IPS-18a (cell line): ENCODE data around the gene PAX3.

Experiments
- H3K27ac ChIP-seq: one replicate; pipeline ENCODE4 v1.5.1; 2013; ENCODE audit warnings: low read length
- H3K27me3 ChIP-seq: one replicate; pipeline ENCODE4 v1.6.1; 2013; ENCODE audit warnings: mild to moderate bottlenecking, low read length; ENCODE audit not compliant: control insufficient read depth, insufficient read depth
- H3K36me3 ChIP-seq: one replicate; pipeline ENCODE4 v1.6.1; 2013; ENCODE audit warnings: low read depth, low read length; ENCODE audit not compliant: control insufficient read depth
- H3K4me1 ChIP-seq: one replicate; pipeline ENCODE4 v1.6.1; 2013; ENCODE audit warnings: low read depth, low read length; ENCODE audit not compliant: control insufficient read depth
- H3K4me3 ChIP-seq: one replicate; pipeline ENCODE4 v1.5.1; 2013; ENCODE audit warnings: low read length
- H3K9ac ChIP-seq: one replicate; pipeline ENCODE4 v1.6.1; 2013; ENCODE audit warnings: mild to moderate bottlenecking, low read length, moderate library complexity
- H3K9me3 ChIP-seq: one replicate; pipeline ENCODE4 v1.6.1; 2013; ENCODE audit warnings: low read depth, low read length; ENCODE audit not compliant: control insufficient read depth

PAX3 gene

GRCh38 chr2:222301053-222301795 is 2.4 kb upstream of the PAX3 start:
- Histone ChIP-seq H3K4me1 (peaks cover 24% of the 10 kb centered on the region), H3K36me3 (no peaks in the 10 kb centered on the region), H3K9ac (no peak overlapping the region), H3K4me3 (no peak overlapping the region), H3K27me3 (peaks cover 100% of the 10 kb centered on the region), H3K27ac (no peak overlapping the region), H3K9me3 (no peaks in the 10 kb centered on the region)

GRCh38 chr2:222300726-222301052 is 1.9 kb upstream of the PAX3 start:
- no peak overlapping the region for H3K27ac ChIP-seq
- H3K4me3 ChIP-seq: no peak overlapping the region
- peaks cover 22% of the 10 kb centered on the region for H3K4me1 ChIP-seq
- peaks cover 100% of the 10 kb centered on the region for H3K27me3 ChIP-seq
- no peak overlapping the region for H3K9ac ChIP-seq
- no peaks in the 10 kb centered on the region for H3K9me3 ChIP-seq
- no peaks in the 10 kb centered on the region for H3K36me3 ChIP-seq

GRCh38 chr2:222299906-222300725 is 1.3 kb upstream of the PAX3 start:
- no peaks in the 10 kb centered on the region for H3K36me3 ChIP-seq
- no peak overlapping the region for H3K4me3 ChIP-seq
- H3K4me1 ChIP-seq: peaks cover 22% of the 10 kb centered on the region
- H3K27ac ChIP-seq: no peak overlapping the region
- peaks cover 100% of the 10 kb centered on the region for H3K27me3 ChIP-seq
- no peak overlapping the region for H3K9ac ChIP-seq
- no peaks in the 10 kb centered on the region for H3K9me3 ChIP-seq

GRCh38 chr2:222298001-222298310 is 842 bp downstream of the PAX3 start:
- no peak overlapping the region for H3K9ac ChIP-seq
- no peaks in the 10 kb centered on the region for H3K36me3 ChIP-seq
- H3K4me3 ChIP-seq: peak overlapping the region; percentile 47
- no peaks in the 10 kb centered on the region for H3K9me3 ChIP-seq
- H3K27ac ChIP-seq: no peak overlapping the region
- H3K27me3 ChIP-seq: peaks cover 100% of the 10 kb centered on the region
- H3K4me1 ChIP-seq: peaks cover 28% of the 10 kb centered on the region

- Histone ChIP-seq H3K9ac (no peak overlapping the region), H3K9me3 (no peaks in the 10 kb centered on the region), H3K27ac (no peak overlapping the region), H3K4me1 (peaks cover 32% of the 10 kb centered on the region), H3K36me3 (no peaks in the 10 kb centered on the region), H3K4me3 (peak overlapping the region; percentile 47), H3K27me3 (peaks cover 100% of the 10 kb centered on the region)
Observed at GRCh38 chr2:222297600-222297935, 1.2 kb downstream of the PAX3 start.

GRCh38 chr2:222296911-222297599 is 1.7 kb downstream of the PAX3 start:
- H3K4me3 ChIP-seq: peak overlapping the region; percentile 47
- H3K9me3 ChIP-seq: no peaks in the 10 kb centered on the region
- peaks cover 35% of the 10 kb centered on the region for H3K4me1 ChIP-seq
- H3K27ac ChIP-seq: no peak overlapping the region
- no peak overlapping the region for H3K9ac ChIP-seq
- no peaks in the 10 kb centered on the region for H3K36me3 ChIP-seq
- peaks cover 100% of the 10 kb centered on the region for H3K27me3 ChIP-seq

GRCh38 chr2:222296311-222296741 is 2.5 kb downstream of the PAX3 start:
- Histone ChIP-seq H3K27me3 (peaks cover 100% of the 10 kb centered on the region), H3K36me3 (no peaks in the 10 kb centered on the region), H3K4me1 (peaks cover 43% of the 10 kb centered on the region), H3K9ac (no peak overlapping the region), H3K27ac (no peak overlapping the region), H3K9me3 (no peaks in the 10 kb centered on the region), H3K4me3 (peak overlapping the region; percentile 47)

- Histone ChIP-seq H3K9me3 (no peaks in the 10 kb centered on the region), H3K27me3 (peaks cover 97% of the 10 kb centered on the region), H3K9ac (no peak overlapping the region), H3K36me3 (no peaks in the 10 kb centered on the region), H3K4me3 (peak overlapping the region; percentile 13), H3K4me1 (peaks cover 45% of the 10 kb centered on the region), H3K27ac (no peak overlapping the region)
Observed at GRCh38 chr2:222295368-222296062, 3.3 kb downstream of the PAX3 start.

- peaks cover 97% of the 10 kb centered on the region for H3K27me3 ChIP-seq
- H3K9me3 ChIP-seq: no peaks in the 10 kb centered on the region
- no peak overlapping the region for H3K27ac ChIP-seq
- peak overlapping the region; percentile 13 for H3K4me3 ChIP-seq
- H3K9ac ChIP-seq: no peak overlapping the region
- peaks cover 48% of the 10 kb centered on the region for H3K4me1 ChIP-seq
- no peaks in the 10 kb centered on the region for H3K36me3 ChIP-seq
Observed at GRCh38 chr2:222294996-222295367, 3.8 kb downstream of the PAX3 start.

GRCh38 chr2:222293660-222294630 is 4.9 kb downstream of the PAX3 start:
- peaks cover 50% of the 10 kb centered on the region for H3K4me1 ChIP-seq
- H3K9ac ChIP-seq: no peak overlapping the region
- no peak overlapping the region for H3K27ac ChIP-seq
- no peak overlapping the region for H3K4me3 ChIP-seq
- H3K36me3 ChIP-seq: no peaks in the 10 kb centered on the region
- H3K9me3 ChIP-seq: no peaks in the 10 kb centered on the region
- H3K27me3 ChIP-seq: peaks cover 97% of the 10 kb centered on the region
